GM11168 (cell line): ENCODE data around the gene OGDH.
"Not testable (repeated sequence)": the region's sequence is repeated elsewhere in the genome, so short reads cannot be mapped to it uniquely, and the experiment has no call there.

Source experiments
- in situ Hi-C: fragments of 300-500 bp; cut with MboI; formaldehyde crosslinking; loops from one replicate; pipeline ENCODE4 v1.12.0; 2022; ENCODE audit warnings: low sequenced_read_pairs; ENCODE audit not compliant: unreplicated experiment

Gene OGDH

GRCh38 chr7:44697136-44698045, 91.0 kb downstream of the OGDH start:
- in situ Hi-C loops: no loop called here

GRCh38 chr7:44698046-44698580, 91.7 kb downstream of the OGDH start:
- in situ Hi-C loops: no loop called here

GRCh38 chr7:44699598-44699997, 93.2 kb downstream of the OGDH start:
- in situ Hi-C loops: not testable (repeated sequence)

DNA sequence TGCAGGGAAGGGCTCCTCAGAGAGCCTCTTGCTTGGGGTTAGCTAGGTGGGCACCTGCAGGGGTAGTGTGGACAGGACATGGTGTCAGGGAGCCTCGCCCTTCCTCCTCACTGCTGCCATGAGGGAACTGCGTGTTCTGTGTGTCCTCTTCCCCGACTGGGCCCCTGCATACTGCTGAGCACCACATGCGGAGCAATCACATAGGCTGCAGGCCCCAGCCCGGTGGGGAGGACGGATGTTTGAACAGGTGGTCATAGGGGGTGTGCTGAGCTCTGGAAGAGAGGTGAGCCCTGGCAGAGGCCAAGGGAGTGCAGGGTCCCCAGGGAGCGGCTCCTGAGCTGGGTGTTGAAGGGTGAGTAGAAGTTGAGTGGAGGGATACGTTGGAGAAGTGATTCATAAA, 93.9 kb downstream of the OGDH start:
- in situ Hi-C loops: no loop called here

DNA sequence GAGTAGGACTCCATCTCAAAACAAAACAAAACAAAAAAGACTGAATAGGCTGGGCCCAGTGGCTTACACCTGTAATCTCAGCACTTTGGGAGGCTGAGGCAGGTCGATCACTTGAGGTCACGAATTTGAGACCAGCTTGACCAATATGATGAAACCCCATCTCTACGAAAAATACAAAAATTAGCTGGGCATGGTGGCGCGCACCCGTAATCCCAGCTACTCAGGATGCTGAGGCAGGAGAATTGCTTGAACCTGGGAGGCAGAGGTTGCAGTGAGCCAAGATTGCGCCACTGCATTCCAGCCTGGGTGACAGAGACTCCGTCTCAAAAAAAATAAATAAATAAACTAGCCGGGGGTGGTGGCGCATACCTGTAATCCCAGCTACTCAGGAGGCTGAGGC, 97.0 kb downstream of the OGDH start:
- in situ Hi-C loops: not testable (repeated sequence)

GRCh38 chr7:44703921-44704320, 97.5 kb downstream of the OGDH start:
- in situ Hi-C loops: no loop called here

- in situ Hi-C loops: no loop called here
Observed at GRCh38 chr7:44705434-44705833, 99.0 kb downstream of the OGDH start.

GRCh38 chr7:44706788-44707557, 100.5 kb downstream of the OGDH start:
- in situ Hi-C loops: no loop called here

- in situ Hi-C loops: no loop called here
Observed at GRCh38 chr7:44707558-44708230, 101.3 kb downstream of the OGDH start.

GRCh38 chr7:44709011-44709915, 102.8 kb downstream of the OGDH start:
- in situ Hi-C loops: no loop called here

DNA sequence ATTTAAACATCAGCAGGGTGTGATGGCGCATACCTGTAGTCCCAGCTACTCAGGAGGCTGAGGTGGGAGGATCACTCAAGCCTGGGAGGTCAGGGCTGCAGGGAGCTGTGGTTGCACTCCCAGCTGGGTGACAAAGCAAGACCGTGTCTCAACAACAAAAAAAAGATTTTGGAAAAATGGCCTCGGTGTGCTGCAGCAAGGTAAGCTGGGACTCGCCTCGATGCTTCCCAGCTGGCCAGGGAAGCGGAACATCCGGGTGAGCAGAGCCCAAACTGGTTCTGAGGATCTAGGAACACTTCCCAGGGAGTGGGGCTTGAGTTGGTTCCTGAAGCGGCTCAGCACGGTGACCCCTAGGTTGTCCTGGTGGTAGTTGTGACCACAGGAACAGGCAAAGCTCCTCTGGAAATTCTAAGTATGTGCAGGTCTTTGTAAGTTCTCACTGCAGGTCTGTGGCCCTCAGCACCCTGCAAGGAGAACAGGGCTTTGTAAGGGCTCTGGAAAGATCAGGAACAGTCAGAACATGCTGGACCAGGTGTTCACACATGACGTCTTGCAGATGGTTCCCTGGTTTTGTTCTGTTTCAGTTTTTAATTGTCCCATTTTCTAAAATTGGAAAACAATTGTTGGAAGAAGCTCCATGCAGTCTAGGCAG, 103.6 kb downstream of the OGDH start:
- in situ Hi-C loops: no loop called here

GRCh38 chr7:44711528-44711927, 105.1 kb downstream of the OGDH start:
- in situ Hi-C loops: no loop called here

DNA sequence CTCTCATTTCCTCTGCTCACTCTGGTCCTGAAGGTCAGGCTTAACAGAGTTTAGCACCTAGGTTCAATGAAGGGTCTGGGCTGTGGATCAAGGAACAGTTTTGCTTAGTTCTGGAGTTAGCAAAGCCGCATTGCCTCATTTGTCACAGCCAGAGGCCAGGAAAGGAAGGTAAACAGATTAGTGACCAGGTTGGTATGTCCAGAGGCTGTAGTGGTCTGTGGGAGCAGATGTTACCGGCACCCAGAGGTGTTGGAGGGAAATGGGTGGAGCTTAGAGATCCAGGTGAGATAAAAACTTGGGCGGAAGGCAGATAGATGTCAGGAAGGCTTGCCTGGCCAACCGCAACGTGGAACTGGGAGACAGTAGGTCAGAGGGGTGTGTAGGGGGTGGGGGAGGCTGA, 105.6 kb downstream of the OGDH start:
- in situ Hi-C loops: no loop called here

DNA sequence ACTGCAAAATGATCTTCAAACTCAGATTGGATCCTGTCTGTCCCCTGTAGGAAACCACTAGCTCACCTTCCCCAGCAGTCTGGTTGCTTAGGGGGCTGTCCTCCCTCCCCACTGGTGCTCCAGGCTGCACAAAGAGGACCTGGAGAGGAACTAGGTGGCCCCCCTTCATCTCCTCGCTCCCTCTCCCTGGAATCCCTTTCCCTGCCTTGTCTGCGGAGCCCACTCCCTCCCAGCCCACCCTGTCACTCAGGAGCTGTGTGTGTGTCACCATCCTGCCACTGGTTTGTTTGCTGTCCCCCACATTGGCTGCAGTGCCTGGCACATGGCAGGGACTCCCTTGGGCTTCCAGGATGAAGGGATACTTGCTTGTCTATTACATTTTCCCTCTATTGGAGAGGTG, 106.7 kb downstream of the OGDH start:
- in situ Hi-C loops: no loop called here

GRCh38 chr7:44713680-44714335, 107.4 kb downstream of the OGDH start:
- in situ Hi-C loops: no loop called here

GRCh38 chr7:44716205-44716604, 109.8 kb downstream of the OGDH start:
- in situ Hi-C loops: no loop called here

- in situ Hi-C loops: no loop called here
Observed at GRCh38 chr7:44720301-44720700, 113.9 kb downstream of the OGDH start.

DNA sequence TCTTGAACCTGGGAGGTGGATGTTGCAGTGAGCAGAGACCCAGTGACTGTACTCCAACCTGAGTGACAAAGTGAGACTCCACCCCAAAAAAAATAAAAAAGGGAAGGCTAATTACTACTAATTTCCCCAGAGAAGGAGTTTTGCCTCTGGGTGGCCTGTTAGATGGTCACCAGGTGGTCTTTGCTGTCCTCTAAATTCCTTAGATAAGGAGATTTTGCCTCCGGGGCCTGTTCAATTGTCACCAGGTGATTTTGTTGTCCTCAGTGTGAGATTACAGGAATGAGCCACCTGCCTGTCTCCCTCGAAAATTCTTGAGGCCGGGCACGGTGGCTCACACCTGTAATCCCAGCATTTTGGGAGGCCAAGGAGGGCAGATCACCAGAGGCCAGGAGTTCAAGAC, 117.8 kb downstream of the OGDH start:
- in situ Hi-C loops: no loop called here

DNA sequence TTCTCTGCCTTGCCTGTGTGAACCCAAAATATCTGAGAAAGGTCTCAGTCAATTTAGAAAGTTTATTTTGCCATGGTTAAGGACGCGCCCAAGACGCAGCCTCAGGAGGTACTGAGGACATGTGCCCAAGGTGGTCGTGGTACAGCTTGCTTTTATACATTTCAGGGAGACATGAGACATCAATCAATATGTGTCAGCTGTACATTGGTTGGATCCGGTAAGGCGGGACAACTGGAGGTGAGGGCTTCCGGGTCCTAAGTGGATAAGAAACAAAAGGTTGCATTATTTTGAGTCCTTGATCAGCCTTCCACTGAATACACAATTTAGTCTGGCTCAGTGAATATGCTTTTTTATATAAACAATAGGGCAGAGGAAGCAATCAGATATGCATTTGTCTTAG, 119.8 kb downstream of the OGDH start:
- in situ Hi-C loops: not testable (repeated sequence)
